Nephron progenitor cell (in vitro differentiated cells): Measurements from ENCODE around the gene PCNT.
A peak's percentile ranks its signal among the peaks of the same experiment; 100 is the strongest.

Source experiments
- DNase-seq: peaks from one replicate; pipeline ENCODE4 v3.0.0; 2021
- H3K27ac Mint-ChIP-seq: 2 replicates; pipeline ENCODE4 v1.8.0; 2021; ENCODE audit warnings: mild to moderate bottlenecking, moderate library complexity, mixed read lengths
- H3K27me3 Mint-ChIP-seq: 2 replicates; pipeline ENCODE4 v1.8.0; 2021; ENCODE audit warnings: mild to moderate bottlenecking, low read depth, mixed read lengths; ENCODE audit not compliant: poor library complexity
- H3K36me3 Mint-ChIP-seq: 2 replicates; pipeline ENCODE4 v1.8.0; 2021; ENCODE audit warnings: low read depth, mixed read lengths
- H3K4me1 Mint-ChIP-seq: 2 replicates; pipeline ENCODE4 v1.8.0; 2021; ENCODE audit warnings: mixed read lengths
- H3K4me3 Mint-ChIP-seq: 2 replicates; pipeline ENCODE4 v1.8.0; 2021; ENCODE audit warnings: mild to moderate bottlenecking, moderate library complexity, mixed read lengths
- H3K9me3 Mint-ChIP-seq: 2 replicates; pipeline ENCODE4 v1.8.0; 2021; ENCODE audit warnings: mild to moderate bottlenecking, moderate library complexity, mixed read lengths
- TF ChIP-seq, protein P1 (sequence below): fragments of 200-600 bp; sonication (generic); IDR thresholded peaks from 2 replicates; pipeline ENCODE4 v1.5.0; 2021; ENCODE audit warnings: antibody characterized with exemption

The PCNT gene

DNA sequence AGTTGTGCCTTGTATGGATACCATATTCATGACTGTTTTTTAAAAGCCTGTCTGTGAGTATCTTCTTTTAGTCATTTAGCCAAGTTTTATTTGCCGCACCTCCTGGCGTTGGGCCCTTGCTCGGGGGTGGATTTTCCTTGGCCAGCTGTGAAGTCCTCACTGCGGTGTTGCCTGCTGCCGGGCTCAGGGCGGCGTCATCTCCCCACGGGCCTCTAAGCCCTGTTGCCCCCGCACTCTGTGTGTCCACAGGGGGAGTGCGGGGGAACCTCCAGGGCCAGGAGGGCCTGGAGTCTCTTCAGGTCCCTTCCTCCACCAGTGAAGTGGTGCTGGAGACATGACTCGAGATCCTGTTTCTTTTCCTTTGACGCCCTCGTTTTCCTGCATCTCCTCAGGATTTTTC lies 69.0 kb downstream of the PCNT start:
- DNase-seq: no peak
- H3K27me3 Mint-ChIP-seq: no peaks in the 10 kb centered on the region
- peak overlapping the region; percentile 38 for H3K27ac Mint-ChIP-seq
- H3K4me3 Mint-ChIP-seq: no peak overlapping the region
- TF ChIP-seq, protein P1, sequence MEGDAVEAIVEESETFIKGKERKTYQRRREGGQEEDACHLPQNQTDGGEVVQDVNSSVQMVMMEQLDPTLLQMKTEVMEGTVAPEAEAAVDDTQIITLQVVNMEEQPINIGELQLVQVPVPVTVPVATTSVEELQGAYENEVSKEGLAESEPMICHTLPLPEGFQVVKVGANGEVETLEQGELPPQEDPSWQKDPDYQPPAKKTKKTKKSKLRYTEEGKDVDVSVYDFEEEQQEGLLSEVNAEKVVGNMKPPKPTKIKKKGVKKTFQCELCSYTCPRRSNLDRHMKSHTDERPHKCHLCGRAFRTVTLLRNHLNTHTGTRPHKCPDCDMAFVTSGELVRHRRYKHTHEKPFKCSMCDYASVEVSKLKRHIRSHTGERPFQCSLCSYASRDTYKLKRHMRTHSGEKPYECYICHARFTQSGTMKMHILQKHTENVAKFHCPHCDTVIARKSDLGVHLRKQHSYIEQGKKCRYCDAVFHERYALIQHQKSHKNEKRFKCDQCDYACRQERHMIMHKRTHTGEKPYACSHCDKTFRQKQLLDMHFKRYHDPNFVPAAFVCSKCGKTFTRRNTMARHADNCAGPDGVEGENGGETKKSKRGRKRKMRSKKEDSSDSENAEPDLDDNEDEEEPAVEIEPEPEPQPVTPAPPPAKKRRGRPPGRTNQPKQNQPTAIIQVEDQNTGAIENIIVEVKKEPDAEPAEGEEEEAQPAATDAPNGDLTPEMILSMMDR: no peak
- H3K36me3 Mint-ChIP-seq: peaks cover 33% of the 10 kb centered on the region
- no peaks in the 10 kb centered on the region for H3K9me3 Mint-ChIP-seq
- peaks cover 42% of the 10 kb centered on the region for H3K4me1 Mint-ChIP-seq

DNA sequence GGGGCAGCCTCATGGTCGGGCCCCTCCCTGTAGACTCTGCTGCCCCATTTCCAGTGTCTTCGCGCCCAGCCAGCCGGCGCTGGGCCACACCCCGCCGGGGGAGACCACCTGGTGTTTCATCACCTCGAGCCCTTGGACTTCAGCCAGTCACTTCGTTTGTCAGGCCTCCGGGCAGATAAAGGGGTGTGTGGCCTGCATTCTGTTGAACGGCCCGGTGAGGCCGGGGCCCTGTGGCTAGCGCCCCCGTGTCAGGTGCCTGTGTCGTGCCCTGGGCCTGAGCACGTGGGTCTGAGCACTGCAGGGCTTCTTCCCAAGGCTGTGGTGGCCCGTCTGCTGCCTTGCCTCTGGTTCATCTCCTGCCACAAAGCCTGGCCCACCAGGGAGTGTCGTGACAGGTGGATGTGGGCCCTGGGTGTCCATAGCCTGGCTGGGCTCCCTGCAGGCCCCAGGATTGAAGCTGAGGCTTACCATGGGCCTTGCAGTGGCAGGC lies 69.5 kb downstream of the PCNT start:
- no peak overlapping the region for H3K4me3 Mint-ChIP-seq
- DNase-seq: no peak
- H3K36me3 Mint-ChIP-seq: peaks cover 38% of the 10 kb centered on the region
- peak overlapping the region; percentile 97 for H3K27ac Mint-ChIP-seq
- no peaks in the 10 kb centered on the region for H3K9me3 Mint-ChIP-seq
- no peaks in the 10 kb centered on the region for H3K27me3 Mint-ChIP-seq
- TF ChIP-seq, protein P1: no peak
- H3K4me1 Mint-ChIP-seq: peaks cover 42% of the 10 kb centered on the region

DNA sequence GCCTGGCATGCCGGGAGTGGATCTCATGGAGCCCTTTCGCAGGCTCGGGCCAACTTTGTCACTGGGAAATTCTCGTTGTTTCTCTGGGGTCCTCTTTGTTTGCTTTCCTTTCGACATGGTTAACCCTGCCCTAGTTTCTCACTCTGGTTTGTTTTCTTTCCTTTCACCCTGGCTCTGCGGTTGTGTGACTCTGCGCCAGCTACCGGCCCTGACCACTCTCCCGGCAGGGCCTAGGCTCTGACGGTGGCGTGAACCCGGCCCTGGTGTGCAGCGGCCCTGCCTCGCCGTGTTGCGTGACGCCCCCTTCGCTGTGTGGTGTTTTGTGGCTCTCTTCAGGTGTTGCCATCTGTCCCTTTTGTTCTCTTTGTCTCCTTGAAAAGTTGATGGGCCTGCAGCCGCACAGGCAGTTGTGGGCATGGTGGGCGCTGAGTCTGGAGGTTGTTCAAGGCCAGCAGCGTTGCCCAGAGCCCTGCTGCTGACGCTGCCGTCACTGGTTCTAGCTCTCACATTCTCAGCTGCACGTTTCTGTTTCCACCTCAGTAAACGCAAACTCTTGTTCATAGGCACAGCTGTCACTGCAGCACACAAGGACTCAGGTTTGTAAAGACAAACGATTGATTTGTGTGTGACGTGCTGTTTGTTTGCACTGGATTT lies 70.1 kb downstream of the PCNT start:
- no peak for DNase-seq
- Mint-ChIP-seq H3K27me3 (no peaks in the 10 kb centered on the region), H3K9me3 (no peaks in the 10 kb centered on the region), H3K36me3 (peaks cover 42% of the 10 kb centered on the region), H3K4me1 (peaks cover 42% of the 10 kb centered on the region), H3K27ac (peak overlapping the region; percentile 97), H3K4me3 (peak overlapping the region; percentile 57)
- TF ChIP-seq, protein P1: no peak

DNA sequence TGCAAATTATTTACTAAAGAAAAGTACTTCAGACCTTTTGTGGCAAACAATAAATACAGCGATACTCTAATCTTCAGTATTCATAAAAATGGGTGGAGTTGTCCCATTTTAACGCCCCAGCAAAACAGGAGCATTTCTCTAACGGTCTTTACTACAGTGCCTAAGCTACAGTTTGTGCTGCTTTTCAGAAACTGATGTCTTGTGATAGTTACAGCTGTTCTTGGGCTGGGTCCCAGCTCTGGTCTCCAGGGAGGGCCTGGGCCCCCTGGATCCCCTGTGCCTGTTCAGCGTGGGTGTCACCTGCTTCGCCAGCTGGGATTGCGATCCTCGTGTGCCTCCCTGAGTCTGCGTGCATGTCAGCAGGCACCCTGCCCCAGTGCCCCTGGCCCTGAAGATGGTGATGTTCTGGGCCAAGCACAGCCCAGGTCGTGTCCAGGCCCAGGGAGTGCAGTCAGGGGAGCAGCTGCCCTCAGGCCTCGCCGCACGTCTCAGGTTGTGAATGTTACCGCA lies 70.7 kb downstream of the PCNT start:
- Mint-ChIP-seq H3K4me1 (peaks cover 42% of the 10 kb centered on the region), H3K27ac (peak overlapping the region; percentile 97), H3K36me3 (peaks cover 43% of the 10 kb centered on the region), H3K4me3 (peak overlapping the region; percentile 57), H3K9me3 (no peaks in the 10 kb centered on the region), H3K27me3 (no peaks in the 10 kb centered on the region)
- DNase-seq: no peak
- TF ChIP-seq, protein P1: no peak

DNA sequence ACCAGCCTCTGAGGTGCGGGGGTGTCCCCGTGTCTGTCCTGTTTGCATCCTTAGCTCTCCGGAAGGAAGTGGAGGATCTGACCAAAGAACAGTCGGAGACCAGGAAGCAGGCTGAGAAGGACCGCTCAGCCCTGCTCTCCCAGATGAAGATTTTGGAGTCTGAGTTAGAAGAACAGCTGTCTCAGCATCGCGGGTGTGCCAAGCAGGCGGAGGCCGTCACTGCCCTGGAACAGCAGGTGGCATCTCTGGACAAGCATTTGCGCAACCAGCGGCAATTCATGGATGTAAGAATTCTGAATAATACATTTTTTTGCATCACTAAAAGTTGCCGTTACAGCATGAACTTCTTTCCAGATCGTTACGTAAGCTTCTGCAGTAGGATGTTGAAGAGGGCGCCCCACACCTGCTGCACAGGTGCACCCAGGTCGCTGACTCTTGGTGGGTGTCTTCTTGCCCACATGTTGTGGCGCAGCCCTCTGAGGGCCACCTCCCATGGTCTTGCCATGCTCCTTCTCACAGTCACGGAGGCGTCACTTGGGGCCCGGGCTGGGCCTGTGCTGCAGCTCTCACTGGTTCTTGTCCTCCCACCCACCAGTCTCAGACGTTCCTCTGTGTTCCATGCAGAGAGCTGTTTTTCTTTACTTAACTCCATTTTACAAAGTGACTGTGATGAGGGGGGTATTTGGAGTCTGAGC lies 73.4 kb downstream of the PCNT start:
- Mint-ChIP-seq H3K9me3 (no peaks in the 10 kb centered on the region), H3K27me3 (peaks cover under 1% of the 10 kb centered on the region), H3K4me3 (no peak overlapping the region), H3K36me3 (peaks cover 48% of the 10 kb centered on the region), H3K4me1 (peaks cover 24% of the 10 kb centered on the region), H3K27ac (peak overlapping the region; percentile 67)
- TF ChIP-seq, protein P1: no peak
- no peak for DNase-seq
